Loucy (cell line): ENCODE data around the gene EIF4H.

Source experiments
- H2AFZ ChIP-seq: fragments of 200-600 bp; sonication (generic); 2 replicates; pipeline ENCODE4 v1.6.0; 2016; ENCODE audit warnings: antibody characterized with exemption, mild to moderate bottlenecking, low read length, moderate library complexity
- H3F3A ChIP-seq: fragments of 200-600 bp; 2 replicates; pipeline ENCODE4 v1.6.0; 2016; ENCODE audit warnings: antibody characterized with exemption, low read depth, mild to moderate bottlenecking
- H3K27me3 ChIP-seq: fragments of 200-600 bp; sonication (generic); 2 replicates; pipeline ENCODE4 v1.6.1; 2014; ENCODE audit warnings: low read length, mild to moderate bottlenecking; ENCODE audit not compliant: insufficient read depth, poor library complexity, severe bottlenecking
- H3K36me3 ChIP-seq: fragments of 200-600 bp; sonication (generic); 2 replicates; pipeline ENCODE4 v1.6.1; 2016; ENCODE audit warnings: low read length; ENCODE audit not compliant: insufficient read depth
- H3K4me1 ChIP-seq: fragments of 200-600 bp; sonication (generic); 2 replicates; pipeline ENCODE4 v1.5.1; 2014; ENCODE audit warnings: low read length, mild to moderate bottlenecking; ENCODE audit not compliant: insufficient read depth, poor library complexity, severe bottlenecking
- H3K4me2 ChIP-seq: fragments of 200-600 bp; sonication (generic); 2 replicates; pipeline ENCODE4 v1.6.0; 2014; ENCODE audit warnings: antibody characterized with exemption, low read length, low read depth, mild to moderate bottlenecking; ENCODE audit not compliant: poor library complexity, severe bottlenecking
- H3K4me3 ChIP-seq: fragments of 200-600 bp; sonication (generic); 2 replicates; pipeline ENCODE4 v1.5.1; 2014; ENCODE audit warnings: low read length, mild to moderate bottlenecking, mixed read lengths; ENCODE audit not compliant: poor library complexity, severe bottlenecking
- H3K79me2 ChIP-seq: fragments of 200-600 bp; sonication (generic); 2 replicates; pipeline ENCODE4 v1.6.1; 2014; ENCODE audit warnings: low read length; ENCODE audit not compliant: insufficient read depth
- H3K9ac ChIP-seq: fragments of 200-600 bp; sonication (generic); 2 replicates; pipeline ENCODE4 v1.6.0; 2014; ENCODE audit warnings: mild to moderate bottlenecking, low read depth, low read length, moderate library complexity; ENCODE audit not compliant: poor library complexity, severe bottlenecking
- H3K9me2 ChIP-seq: fragments of 200-600 bp; sonication (generic); replicated peaks from 2 replicates; pipeline ENCODE4 v1.6.1; 2016; ENCODE audit warnings: low read depth, low read length, mixed read lengths
- H3K9me3 ChIP-seq: fragments of 200-600 bp; sonication (generic); 2 replicates; pipeline ENCODE4 v1.6.1; 2014; ENCODE audit warnings: mild to moderate bottlenecking, antibody characterized with exemption, low read length, low read depth; ENCODE audit not compliant: insufficient read depth
- H4K20me1 ChIP-seq: fragments of 200-600 bp; sonication (generic); 2 replicates; pipeline ENCODE4 v1.6.0; 2014; ENCODE audit warnings: antibody characterized with exemption, low read length, mild to moderate bottlenecking; ENCODE audit not compliant: insufficient read depth, poor library complexity, severe bottlenecking
- EZH2phosphoT487 ChIP-seq: fragments of 200-600 bp; IDR thresholded peaks from 2 replicates; pipeline ENCODE4 v1.6.1; 2018; ENCODE audit warnings: antibody characterized with exemption, mild to moderate bottlenecking, moderate library complexity, borderline replicate concordance
- TF ChIP-seq, protein P1 (sequence below): fragments of 200-600 bp; sonication (generic); conservative IDR thresholded peaks from 2 replicates; pipeline ENCODE4 v1.5.1; 2014; ENCODE audit warnings: mild to moderate bottlenecking, antibody characterized with exemption, low read length

Gene EIF4H

DNA sequence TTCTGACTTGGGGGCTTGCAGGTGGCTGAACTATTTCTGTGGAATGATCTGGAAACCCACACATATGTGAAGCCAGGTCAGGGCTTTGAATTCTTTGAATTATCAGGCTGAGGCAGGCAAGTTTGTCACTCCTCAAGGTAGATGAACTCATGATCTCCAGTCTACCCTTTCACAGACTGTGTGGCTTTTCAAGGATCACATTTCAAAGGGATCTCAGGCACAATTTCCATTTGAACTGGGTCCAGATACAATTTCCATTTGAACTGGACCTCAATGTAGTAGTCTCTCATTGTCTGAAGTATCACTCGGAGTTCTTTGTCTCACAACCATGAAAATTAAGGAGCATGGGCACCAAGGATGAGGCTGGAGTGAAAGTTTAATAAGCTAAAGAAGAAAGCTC, 25.7 kb upstream of the EIF4H start:
- Histone ChIP-seq H3K9me3 (no peaks in the 10 kb centered on the region), H3K9me2 (no peaks in the 10 kb centered on the region), H3K27me3 (no peaks in the 10 kb centered on the region), H3K4me2 (no peak overlapping the region), H3K36me3 (no peaks in the 10 kb centered on the region), H2AFZ (no peak overlapping the region), H3K4me1 (no peaks in the 10 kb centered on the region), H3F3A (no peaks in the 10 kb centered on the region), H3K9ac (no peak overlapping the region), H4K20me1 (no peaks in the 10 kb centered on the region), H3K4me3 (no peak overlapping the region), H3K79me2 (no peaks in the 10 kb centered on the region)
- TF ChIP-seq, protein P1, sequence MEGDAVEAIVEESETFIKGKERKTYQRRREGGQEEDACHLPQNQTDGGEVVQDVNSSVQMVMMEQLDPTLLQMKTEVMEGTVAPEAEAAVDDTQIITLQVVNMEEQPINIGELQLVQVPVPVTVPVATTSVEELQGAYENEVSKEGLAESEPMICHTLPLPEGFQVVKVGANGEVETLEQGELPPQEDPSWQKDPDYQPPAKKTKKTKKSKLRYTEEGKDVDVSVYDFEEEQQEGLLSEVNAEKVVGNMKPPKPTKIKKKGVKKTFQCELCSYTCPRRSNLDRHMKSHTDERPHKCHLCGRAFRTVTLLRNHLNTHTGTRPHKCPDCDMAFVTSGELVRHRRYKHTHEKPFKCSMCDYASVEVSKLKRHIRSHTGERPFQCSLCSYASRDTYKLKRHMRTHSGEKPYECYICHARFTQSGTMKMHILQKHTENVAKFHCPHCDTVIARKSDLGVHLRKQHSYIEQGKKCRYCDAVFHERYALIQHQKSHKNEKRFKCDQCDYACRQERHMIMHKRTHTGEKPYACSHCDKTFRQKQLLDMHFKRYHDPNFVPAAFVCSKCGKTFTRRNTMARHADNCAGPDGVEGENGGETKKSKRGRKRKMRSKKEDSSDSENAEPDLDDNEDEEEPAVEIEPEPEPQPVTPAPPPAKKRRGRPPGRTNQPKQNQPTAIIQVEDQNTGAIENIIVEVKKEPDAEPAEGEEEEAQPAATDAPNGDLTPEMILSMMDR = no peak
- TF ChIP-seq EZH2phosphoT487 = no peak

DNA sequence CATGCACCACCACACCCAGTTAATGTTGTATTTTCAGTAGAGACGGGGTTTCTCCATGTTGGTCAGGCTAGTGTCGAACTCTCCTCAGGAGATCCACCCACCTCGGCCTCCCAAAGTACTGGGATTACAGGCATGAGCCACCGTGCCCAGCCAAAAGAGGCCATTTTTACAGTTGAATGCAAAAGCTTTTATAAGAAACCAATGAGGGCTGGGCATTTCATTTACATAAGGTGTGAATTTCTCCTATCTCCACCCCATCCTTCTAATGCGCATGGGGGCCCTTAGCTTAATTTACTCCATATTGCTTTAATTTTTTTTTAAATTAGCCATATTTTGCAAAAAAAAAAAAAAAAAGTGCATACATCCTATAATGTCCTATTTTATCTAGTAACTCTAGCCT, 25.1 kb upstream of the EIF4H start:
- no peaks in the 10 kb centered on the region for H4K20me1 ChIP-seq
- H3K36me3 ChIP-seq = no peaks in the 10 kb centered on the region
- no peaks in the 10 kb centered on the region for H3K79me2 ChIP-seq
- TF ChIP-seq, protein P1 = no peak
- no peak for TF ChIP-seq EZH2phosphoT487
- no peaks in the 10 kb centered on the region for H3K4me1 ChIP-seq
- H3K9ac ChIP-seq = no peak overlapping the region
- H3K9me3 ChIP-seq = no peaks in the 10 kb centered on the region
- no peaks in the 10 kb centered on the region for H3K27me3 ChIP-seq
- no peaks in the 10 kb centered on the region for H3K9me2 ChIP-seq
- H3K4me3 ChIP-seq = no peak overlapping the region
- H2AFZ ChIP-seq = no peak overlapping the region
- H3F3A ChIP-seq = no peaks in the 10 kb centered on the region
- H3K4me2 ChIP-seq = no peak overlapping the region

DNA sequence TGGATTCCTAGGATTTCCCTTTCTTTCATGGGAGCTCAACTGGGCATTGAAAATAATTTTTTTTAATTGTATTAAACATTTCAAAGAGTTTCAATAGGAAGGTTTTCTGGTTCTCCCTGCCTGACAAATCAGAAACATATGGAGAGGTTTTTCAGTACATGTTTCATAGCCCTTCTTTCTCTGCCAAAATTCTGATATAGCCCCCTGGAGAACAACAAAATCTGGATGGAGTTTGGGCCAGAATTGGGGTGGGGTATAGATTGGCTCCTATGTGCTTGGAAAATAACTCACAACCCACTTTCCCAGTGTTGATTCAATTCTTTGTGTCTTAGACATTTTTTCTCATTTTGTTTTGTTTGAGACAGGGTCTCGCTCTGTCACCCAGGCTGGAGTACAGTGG, 24.6 kb upstream of the EIF4H start:
- Histone ChIP-seq H3K79me2 (no peaks in the 10 kb centered on the region), H3F3A (no peaks in the 10 kb centered on the region), H3K9me3 (no peaks in the 10 kb centered on the region), H3K9me2 (no peaks in the 10 kb centered on the region), H3K27me3 (no peaks in the 10 kb centered on the region), H2AFZ (no peak overlapping the region), H3K4me2 (no peak overlapping the region), H4K20me1 (no peaks in the 10 kb centered on the region), H3K4me1 (no peaks in the 10 kb centered on the region), H3K36me3 (no peaks in the 10 kb centered on the region), H3K9ac (no peak overlapping the region), H3K4me3 (no peak overlapping the region)
- no peak for TF ChIP-seq EZH2phosphoT487
- TF ChIP-seq, protein P1 = no peak
